ENCODE measurements around the gene AP3S2. TPM values are rescaled to one million over a fixed set of nuclear protein-coding genes. Genes with fewer than 3 reads are reported as not detected.
"Not testable (repeated sequence)": the region's sequence is repeated elsewhere in the genome, so short reads cannot be mapped to it uniquely, and the experiment has no call there.

AP3S2 gene
- polyA plus RNA-seq, 3 donors, result 30.8 to 41.2 (median 32.4) TPM

DNA sequence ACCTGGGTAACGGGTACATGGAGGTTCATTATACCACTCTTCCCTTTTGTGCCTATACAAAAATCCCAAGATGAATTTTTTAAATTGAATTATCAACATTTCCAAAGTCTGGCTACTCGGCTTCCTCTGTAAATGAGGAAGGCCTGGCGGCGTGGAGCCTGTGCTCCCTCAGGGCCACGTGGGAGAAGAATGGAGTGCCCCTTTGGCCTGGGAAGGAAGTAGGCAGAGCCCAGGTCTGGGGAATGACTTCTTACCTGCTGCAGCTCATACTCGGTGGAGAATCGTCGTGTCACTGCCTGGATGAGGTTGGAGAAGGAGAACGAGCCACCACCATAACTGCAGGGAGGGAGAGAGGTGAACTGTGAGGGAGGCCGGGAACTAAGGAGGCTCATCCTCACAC is 103.6 kb downstream of the AP3S2 start:
- Mint-ChIP-seq H3K27ac (peak overlapping the region in 2 of 7 donors; percentile 8 to 60), H3K27me3 (ENCODE audit: low read depth in 3 of 3) (peaks cover 0 to 2% (median 1%) of the 10 kb centered on the region in 3 donors), H3K36me3 (peaks cover 77 to 98% of the 10 kb centered on the region in 2 donors), H3K4me1 (no peaks in the 10 kb centered on the region), H3K4me3 (no peak overlapping the region), H3K9me3 (peaks cover 0 to 14% (median 9%) of the 10 kb centered on the region in 7 donors)
- H3K36me3 ChIP-seq (replicated peaks in 1 of 2; ENCODE audit: control insufficient read depth in 1 of 2, insufficient read depth in 2 of 2, low read length in 2 of 2), result peaks cover 71 to 99% of the 10 kb centered on the region in 2 donors
- H3K4me1 ChIP-seq (ENCODE audit: control insufficient read depth in 1 of 2, insufficient read depth in 2 of 2, low read length in 2 of 2), result no peaks in the 10 kb centered on the region
- no peak overlapping the region for H3K9ac ChIP-seq (ENCODE audit: insufficient read depth, low read length, poor library complexity, severe bottlenecking)
- H4K20me1 ChIP-seq (ENCODE audit: insufficient read depth, low read length), result peaks cover 87% of the 10 kb centered on the region
- H3K79me2 ChIP-seq (ENCODE audit: insufficient read depth, low read length), result no peaks in the 10 kb centered on the region
- H2AFZ ChIP-seq (ENCODE audit: insufficient read depth, low read depth, low read length, poor library complexity, severe bottlenecking), result no peak overlapping the region
- H3K9me3 ChIP-seq (replicated peaks in 1 of 2; ENCODE audit: control insufficient read depth in 1 of 2, insufficient read depth in 1 of 2, low read length in 2 of 2), result peaks cover 0 to 6% of the 10 kb centered on the region in 2 donors
- no peak for DNase-seq
- TF ChIP-seq, protein P1, sequence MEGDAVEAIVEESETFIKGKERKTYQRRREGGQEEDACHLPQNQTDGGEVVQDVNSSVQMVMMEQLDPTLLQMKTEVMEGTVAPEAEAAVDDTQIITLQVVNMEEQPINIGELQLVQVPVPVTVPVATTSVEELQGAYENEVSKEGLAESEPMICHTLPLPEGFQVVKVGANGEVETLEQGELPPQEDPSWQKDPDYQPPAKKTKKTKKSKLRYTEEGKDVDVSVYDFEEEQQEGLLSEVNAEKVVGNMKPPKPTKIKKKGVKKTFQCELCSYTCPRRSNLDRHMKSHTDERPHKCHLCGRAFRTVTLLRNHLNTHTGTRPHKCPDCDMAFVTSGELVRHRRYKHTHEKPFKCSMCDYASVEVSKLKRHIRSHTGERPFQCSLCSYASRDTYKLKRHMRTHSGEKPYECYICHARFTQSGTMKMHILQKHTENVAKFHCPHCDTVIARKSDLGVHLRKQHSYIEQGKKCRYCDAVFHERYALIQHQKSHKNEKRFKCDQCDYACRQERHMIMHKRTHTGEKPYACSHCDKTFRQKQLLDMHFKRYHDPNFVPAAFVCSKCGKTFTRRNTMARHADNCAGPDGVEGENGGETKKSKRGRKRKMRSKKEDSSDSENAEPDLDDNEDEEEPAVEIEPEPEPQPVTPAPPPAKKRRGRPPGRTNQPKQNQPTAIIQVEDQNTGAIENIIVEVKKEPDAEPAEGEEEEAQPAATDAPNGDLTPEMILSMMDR (IDR thresholded peaks at IDR 0.05), result no peak
- no peak overlapping the region for H3K4me3 ChIP-seq (replicated peaks in 1 of 3; ENCODE audit: low read depth in 2 of 3, low read length in 3 of 3)
- WGBS (ENCODE audit: insufficient coverage), result 86% methylated on average over 3 of the region's 10 CpGs
- no peaks in the 10 kb centered on the region for H3K27me3 ChIP-seq (ENCODE audit: control insufficient read depth in 2 of 2, insufficient read depth in 2 of 2, low read length in 2 of 2)
- H3K4me2 ChIP-seq (replicated peaks; ENCODE audit: extremely low read depth, low read length, poor library complexity, severe bottlenecking), result no peak overlapping the region
- no peak overlapping the region for H3K27ac ChIP-seq (ENCODE audit: low read depth in 1 of 2, low read length in 2 of 2)
- intact Hi-C loops (cut with micrococcal nuclease), result no loop called here

DNA sequence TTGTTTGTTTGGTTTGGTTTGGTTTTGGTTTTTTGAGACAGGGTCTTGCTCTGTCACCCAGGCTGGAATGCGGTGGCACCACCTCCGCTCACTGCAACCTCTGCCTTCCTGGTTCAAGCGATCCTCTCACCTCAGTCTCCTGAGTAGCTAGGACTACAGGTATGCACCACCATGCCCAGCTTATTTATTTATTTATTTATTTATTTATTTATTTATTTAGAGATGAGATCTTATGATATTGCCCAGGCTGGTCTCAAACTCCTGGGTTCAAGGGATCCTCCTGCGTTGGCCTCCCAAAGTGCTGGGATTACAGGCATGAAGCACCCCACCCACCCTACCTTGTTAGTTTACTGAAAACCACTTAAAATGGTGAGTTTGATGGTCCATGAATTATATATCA is 105.2 kb downstream of the AP3S2 start:
- no CpG with 5 or more reads among the region's 4 CpGs for WGBS (ENCODE audit: insufficient coverage)
- H3K79me2 ChIP-seq (ENCODE audit: insufficient read depth, low read length); H3K4me2 ChIP-seq (replicated peaks; ENCODE audit: extremely low read depth, low read length, poor library complexity, severe bottlenecking); DNase-seq; H3K27me3 ChIP-seq (ENCODE audit: control insufficient read depth in 2 of 2, insufficient read depth in 2 of 2, low read length in 2 of 2); intact Hi-C loops (cut with micrococcal nuclease); H3K9me3 ChIP-seq (replicated peaks in 1 of 2; ENCODE audit: control insufficient read depth in 1 of 2, insufficient read depth in 1 of 2, low read length in 2 of 2); H3K27ac ChIP-seq (ENCODE audit: low read depth in 1 of 2, low read length in 2 of 2); H3K4me1 ChIP-seq (ENCODE audit: control insufficient read depth in 1 of 2, insufficient read depth in 2 of 2, low read length in 2 of 2); H2AFZ ChIP-seq (ENCODE audit: insufficient read depth, low read depth, low read length, poor library complexity, severe bottlenecking); H3K4me3 Mint-ChIP-seq; H3K27me3 Mint-ChIP-seq (ENCODE audit: low read depth in 3 of 3); H3K9ac ChIP-seq (ENCODE audit: insufficient read depth, low read length, poor library complexity, severe bottlenecking); H3K4me1 Mint-ChIP-seq; H3K4me3 ChIP-seq (replicated peaks in 1 of 3; ENCODE audit: low read depth in 2 of 3, low read length in 3 of 3); H3K27ac Mint-ChIP-seq: not testable (repeated sequence)
- peaks cover 77 to 96% of the 10 kb centered on the region in 2 donors for H3K36me3 ChIP-seq (replicated peaks in 1 of 2; ENCODE audit: control insufficient read depth in 1 of 2, insufficient read depth in 2 of 2, low read length in 2 of 2)
- peaks cover 88% of the 10 kb centered on the region for H4K20me1 ChIP-seq (ENCODE audit: insufficient read depth, low read length)
- Mint-ChIP-seq H3K9me3 (peaks cover 0 to 14% (median 9%) of the 10 kb centered on the region in 7 donors), H3K36me3 (peaks cover 75 to 96% of the 10 kb centered on the region in 2 donors)
